Islet of Langerhans (tissue), 1 donor: ENCODE data around the gene CCDC178.

Source experiments
- FAIRE-seq: peaks from one replicate; lab custom pipeline; 2011; peaks lifted over from hg19 to GRCh38; lab: Jason Lieb, UNC

CCDC178 gene

DNA sequence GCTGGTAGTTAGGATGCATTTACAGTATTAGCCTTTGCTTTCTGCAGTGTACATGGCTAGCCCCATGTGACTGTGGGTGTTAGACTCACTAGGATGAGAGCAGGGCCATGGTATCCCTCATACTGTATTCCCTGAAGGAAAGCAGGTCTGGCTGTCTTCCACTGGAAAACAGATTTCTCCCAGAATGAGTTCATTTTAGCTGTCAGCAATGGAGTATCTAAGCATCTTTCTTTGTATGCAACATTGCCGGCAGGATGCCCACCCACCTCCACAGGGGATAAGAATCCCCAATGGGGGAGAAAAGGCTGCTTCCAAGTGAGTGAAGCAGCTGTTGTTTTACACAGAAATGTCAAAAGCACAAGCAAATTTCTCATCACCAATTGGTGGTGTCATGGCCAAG lies 525.0 kb downstream of the CCDC178 start:
- FAIRE-seq, result no peak

DNA sequence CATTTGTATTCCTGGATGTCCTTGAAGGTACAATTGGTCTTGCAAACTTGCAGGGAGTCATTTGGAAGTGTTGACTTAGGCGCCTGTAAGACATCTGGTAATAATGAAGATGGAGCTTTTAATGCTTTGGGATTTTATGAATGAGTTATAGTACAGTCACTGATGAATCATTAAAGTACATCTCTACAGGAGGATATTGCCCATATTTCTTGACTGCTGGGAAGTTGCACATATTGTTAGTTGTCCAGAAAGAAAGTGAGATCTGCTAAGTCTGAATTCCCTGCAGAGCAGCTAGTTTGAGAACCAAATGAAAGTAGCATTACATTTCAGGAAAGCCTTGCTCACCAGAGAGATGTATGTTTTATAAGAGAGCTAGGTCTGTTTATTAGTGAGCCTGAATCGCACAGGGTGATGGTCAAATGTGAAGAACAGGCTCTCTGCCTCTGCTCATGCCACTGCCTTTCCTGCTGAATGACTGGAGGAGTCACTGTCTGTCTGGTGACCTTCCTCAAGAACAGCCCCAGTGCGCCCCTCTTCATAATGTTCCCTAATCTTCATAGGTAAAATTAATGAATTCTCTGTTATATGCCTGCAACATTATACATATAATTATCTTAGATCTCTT lies 528.7 kb downstream of the CCDC178 start:
- FAIRE-seq, result no peak

DNA sequence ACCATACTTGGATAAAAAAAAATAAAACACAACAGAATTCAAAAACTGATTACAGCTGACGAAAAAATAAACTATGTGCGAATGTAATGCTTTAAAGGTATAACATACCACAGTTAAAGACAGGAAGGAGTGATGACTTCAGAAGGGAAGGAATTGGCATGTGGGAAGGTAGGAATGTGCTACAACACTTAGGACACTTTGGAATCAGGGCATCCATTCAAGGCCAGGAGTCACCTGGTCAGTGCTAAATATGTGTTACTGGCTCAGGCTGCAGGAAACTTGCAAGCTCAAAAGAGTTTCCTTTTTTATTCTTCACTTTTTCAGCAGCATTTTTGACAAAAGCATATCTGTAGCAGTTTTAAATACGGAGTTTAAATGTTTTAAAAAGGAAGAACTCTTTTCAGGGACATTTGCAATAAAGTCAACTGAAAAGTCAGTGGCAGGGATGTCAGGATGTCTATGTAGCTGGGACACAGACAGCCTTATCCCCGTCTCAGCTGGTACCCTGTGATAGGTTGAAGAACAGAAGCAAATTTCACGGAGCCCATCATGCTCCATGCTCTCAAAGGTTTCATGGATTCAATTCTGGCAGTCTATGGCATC lies 529.7 kb downstream of the CCDC178 start:
- FAIRE-seq, result no peak

DNA sequence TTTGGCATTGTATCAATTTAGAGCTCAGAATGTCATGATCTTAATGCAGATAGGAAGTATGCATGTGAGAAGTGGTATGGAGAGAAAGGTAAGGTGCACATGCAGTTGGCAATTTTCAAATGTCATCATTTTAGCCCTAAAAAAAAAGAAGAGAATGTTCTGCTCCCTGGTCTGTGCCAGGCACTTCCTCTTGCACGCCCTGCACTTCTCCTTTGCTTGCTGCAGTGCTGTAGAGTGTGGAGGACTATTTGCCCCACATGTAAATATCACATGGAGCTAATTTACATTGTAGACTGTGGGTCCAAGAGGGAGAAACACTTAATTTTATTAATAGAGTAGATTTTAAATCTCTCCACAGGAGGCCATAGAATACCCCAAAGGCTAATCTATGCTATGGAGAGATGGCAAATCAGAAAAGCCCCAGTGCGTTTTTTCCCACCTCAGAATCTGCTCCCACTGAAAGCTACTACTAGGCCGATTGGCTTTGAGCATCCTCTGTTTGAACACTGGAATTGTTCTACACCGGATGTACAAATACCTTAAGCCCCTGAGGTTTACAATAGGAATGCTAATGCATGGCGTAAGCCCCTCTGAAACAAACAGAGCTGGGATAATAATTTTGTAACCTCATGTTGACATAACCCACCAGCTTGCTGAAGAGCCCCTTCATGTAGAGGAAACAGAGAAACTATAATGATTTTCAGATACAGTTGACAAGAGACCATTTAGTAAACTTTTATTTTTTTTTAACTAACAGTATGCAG lies 530.5 kb downstream of the CCDC178 start:
- FAIRE-seq, result no peak

DNA sequence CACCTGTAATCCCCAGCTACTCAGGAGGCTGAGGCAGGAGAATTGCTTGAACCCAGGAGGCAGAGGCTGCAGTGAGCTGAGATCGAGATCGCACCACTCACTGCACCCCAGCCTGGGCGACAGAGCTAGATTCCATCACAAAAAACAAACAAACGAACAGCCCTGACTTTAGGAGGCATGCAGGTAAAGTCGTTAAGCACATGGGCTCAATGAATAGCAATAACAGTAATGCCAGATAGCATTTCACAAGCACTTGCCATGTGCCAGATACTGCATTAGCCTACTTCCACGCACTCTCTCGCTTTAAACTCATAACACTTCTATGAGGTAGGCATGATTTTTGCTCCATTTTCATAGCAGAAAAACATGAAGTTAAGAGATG lies 532.1 kb downstream of the CCDC178 start:
- no peak for FAIRE-seq

DNA sequence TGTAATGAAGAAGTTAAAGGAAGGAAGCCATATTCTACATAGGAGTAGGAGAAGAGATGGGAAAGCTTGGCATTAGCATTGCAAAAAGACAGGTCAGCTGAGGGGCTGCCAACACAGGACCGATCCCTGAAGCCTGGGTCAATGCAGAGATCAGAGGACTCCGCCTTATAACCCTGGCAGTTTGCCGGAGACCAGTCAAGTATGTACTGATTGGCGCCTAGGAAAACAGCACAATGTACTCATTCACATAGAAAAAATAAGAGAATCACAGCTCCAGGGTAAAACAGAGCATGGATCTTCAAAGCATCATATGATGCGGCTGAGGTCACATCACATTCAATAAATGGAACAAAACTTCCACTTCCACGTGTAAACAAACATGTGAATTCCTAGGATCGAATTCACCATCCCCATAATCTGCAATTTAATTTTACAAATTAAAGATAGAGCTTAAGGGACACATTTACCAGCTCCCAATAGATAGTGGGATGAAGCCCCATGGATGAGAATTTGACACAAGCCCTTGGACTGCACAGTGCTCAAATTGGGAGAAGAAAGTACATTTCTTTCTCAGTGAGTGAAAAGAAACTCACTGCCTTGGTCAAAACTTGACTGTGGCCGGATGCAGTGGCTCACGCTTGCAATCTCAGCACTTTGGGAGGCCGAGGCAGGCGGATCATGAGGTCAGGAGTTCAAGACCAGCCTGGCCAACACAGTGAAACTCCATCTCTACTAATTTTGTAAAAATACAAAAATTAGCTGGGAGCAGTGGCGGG lies 532.7 kb downstream of the CCDC178 start:
- no peak for FAIRE-seq

DNA sequence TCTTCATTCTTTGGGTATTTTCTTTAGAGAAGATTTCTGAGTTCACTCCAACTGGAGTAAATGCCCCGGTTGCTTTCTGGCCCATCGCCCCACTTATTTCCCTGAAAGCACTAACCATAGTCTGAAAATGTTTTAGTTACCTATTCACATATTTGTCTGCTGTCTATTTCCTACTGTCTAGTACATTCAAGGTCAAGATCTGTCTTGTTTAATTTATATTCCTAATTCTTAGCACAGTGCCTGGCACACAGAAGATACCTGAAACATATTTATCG lies 533.3 kb downstream of the CCDC178 start:
- no peak for FAIRE-seq

DNA sequence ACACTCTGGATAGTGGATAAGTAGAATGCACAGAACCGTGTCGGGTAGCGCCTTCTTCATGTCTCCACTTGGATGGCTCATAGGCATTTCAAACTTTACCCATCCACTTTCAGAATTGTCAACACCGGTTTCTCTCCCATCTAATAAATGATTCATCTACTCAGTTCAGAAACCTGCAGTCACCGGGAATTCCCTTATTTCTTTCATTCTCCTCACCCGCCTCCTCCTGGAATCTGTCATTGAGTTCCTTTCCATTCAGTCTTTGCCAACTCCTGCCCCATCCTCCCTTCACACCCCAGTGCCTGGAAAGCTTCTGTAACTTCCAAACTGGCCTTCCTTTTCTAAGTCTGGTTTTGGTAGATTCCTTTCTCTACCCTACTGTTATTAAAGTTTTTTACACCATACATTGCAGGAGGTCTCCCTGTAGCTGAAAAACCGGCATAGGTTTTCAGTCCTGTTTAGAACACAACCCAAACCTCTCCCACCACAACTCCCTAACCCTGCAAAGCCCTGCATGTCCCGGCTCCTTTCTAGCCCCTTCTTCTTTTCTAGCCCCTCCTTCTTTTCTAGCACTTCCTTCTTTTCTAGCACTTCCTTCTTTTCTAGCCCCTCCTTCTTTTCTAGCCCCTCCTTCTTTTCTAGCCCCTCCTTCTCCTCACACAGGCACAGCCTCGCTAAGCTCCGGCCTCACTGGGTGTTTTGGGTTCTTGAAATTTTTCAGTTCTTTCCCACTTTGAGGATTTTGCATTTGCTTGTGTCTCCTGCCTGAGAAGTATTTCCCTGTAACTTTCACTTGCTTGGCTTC lies 533.8 kb downstream of the CCDC178 start:
- no peak for FAIRE-seq

DNA sequence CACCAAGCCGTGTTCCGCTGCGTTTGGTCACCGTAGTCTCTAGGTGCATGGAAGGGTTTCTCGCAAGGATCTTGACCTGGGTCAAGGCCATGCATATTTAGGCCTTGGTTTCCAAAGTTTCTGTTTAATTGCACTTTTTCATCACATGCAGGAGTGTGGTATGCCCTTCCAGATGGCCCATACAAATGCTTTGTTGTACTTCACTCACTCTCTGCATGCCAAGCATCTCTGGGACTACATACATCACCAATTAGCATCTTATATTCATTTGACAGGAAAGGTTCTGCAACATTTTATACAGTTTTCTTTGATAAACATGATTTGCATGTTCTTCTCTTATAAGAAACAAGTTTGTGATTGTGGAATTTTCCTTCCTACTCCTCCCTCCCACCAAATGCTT lies 534.9 kb downstream of the CCDC178 start:
- no peak for FAIRE-seq

DNA sequence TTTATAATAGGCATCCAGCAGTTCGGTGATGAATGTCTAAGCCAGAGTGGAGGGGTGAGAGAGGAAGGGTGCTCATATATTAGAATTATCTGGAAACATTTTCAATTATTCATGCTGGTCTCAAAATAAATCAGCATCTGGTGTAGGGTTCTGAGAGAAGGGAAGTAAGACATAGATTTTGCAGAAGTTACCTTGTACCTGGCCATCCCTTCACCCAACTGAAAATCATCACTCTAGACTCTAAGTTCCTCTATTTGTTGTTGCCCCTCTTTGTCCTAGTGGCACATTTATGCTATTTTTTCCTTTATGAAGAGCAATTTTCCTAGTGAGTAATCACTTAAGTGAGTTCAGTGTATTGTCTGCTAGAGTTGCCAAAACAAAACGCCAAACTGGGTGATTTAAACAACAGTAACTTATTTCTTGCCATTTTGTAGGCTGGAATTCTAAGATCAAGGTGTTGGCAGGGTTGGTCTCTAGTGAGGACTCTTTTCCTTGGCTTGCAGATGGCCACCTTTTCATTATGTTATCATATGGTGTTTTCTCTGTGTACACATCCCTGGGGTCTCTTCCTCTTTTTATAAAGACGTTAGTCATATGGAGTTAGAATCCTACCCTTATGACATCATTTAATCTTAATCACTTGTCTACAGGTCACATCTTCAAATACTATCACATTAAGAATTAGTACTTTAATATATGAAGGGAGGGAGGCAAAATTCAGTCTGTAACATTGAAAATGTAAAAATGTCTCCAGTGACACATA lies 537.8 kb downstream of the CCDC178 start:
- no peak for FAIRE-seq

DNA sequence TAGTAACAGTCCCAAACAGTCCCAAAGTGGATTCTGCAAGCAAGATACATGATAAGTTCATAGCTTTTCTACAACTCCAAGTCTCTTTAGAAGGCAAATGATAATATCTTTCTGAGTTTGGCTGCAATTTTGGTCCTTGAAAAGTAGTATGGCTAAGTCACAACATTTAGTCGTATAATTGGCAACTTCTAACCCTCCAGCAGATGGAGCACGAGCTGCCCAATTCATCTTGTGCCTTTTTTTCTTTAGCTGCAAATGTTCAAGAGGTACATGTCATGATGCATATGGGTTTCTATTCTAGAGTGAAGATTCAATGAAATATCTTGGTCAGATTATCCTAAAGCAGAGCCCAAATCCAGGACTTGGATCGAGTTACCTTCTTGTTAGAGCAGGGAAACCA lies 540.7 kb downstream of the CCDC178 start:
- no peak for FAIRE-seq

DNA sequence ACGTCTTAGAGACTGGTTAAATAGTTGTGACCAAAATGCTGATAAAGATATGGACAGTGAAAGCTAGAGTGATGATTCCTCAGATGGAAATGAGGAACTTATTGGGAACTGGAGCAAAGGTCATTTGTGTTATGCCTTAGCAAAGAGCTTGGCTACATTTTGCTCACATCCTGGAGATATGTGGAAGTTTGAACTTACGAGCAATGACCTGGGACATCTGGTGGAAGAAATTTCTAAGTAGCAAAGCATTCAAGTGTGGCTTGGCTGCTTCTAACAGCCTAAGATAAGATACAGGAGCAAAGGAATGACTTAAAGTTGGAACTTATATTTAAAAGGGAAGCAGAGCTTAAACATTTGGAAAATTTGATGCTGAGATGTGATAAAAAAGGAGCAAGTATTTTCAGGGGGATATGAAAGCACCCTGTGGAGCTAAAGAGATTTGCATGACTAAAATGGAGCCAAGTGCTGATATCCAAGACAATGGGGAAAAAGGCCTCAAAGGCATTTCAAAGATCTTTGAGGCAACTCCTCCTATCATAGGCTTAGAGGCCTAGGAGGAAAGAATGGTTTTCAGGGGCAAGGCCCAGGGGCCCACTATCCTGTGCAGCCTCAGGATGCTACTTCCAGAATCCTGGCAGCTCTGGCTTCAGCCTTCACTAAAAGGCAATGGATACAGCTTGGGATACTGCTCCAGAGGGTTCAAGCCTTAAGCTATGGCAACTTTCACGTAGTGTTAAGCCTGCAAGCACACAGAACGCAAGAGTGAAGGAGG lies 543.6 kb downstream of the CCDC178 start:
- FAIRE-seq, result no peak

DNA sequence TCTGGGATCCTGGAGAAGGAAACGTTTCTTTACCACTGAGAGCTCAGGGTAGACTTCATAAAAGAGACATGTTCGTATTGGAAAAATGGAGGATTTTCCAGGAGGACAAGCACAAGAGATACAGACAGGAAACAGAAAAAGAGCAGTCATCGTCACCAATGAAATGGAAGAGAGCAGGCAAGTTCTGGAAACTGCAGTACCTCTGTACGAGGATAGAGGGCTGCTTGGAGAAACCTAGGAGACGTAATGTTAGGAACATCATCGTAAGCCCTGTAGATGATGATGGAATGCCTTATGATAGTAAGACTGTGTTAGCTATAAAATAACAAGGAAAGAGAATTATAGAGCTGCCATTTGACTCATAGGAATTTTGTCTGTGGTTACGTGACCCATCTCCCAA lies 546.6 kb downstream of the CCDC178 start:
- no peak for FAIRE-seq

DNA sequence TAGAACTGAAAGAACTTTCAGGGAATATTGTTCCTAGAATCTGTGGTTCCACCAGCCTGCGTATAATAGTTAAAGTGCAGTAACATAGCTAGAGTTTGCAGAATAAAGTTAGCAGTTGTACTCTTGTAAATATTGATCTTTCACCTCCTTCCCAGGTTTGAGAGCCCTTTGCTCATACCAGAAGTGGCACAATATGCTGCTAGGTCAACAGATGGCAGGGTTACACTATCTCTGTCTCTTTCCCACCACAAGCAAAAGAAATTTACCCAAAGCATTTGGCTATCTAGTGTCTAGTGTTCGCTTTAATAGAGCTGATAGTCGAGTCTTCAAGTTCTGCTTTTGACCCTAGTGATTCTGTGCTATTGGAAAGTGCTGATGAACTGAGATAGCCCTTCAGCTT lies 548.7 kb downstream of the CCDC178 start:
- FAIRE-seq, result no peak

DNA sequence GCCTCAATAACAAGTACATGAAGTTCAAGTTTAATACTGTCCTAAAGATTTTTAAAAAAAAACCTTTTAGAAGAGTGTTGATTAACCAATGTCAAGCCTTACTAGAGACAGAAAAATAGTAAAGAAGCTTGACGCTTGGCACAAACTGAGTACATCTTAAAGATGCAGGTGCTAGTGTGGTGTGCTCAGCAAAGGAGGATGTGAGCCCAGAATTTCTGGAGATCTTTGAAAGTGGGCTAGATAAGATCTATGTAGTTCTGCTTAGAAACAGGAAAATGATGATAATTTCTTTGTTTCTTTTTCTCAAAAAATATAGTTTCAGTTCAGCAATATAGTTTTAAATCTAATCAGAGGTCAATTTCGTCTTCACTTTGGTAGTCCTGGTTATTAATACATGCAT lies 549.4 kb downstream of the CCDC178 start:
- no peak for FAIRE-seq

DNA sequence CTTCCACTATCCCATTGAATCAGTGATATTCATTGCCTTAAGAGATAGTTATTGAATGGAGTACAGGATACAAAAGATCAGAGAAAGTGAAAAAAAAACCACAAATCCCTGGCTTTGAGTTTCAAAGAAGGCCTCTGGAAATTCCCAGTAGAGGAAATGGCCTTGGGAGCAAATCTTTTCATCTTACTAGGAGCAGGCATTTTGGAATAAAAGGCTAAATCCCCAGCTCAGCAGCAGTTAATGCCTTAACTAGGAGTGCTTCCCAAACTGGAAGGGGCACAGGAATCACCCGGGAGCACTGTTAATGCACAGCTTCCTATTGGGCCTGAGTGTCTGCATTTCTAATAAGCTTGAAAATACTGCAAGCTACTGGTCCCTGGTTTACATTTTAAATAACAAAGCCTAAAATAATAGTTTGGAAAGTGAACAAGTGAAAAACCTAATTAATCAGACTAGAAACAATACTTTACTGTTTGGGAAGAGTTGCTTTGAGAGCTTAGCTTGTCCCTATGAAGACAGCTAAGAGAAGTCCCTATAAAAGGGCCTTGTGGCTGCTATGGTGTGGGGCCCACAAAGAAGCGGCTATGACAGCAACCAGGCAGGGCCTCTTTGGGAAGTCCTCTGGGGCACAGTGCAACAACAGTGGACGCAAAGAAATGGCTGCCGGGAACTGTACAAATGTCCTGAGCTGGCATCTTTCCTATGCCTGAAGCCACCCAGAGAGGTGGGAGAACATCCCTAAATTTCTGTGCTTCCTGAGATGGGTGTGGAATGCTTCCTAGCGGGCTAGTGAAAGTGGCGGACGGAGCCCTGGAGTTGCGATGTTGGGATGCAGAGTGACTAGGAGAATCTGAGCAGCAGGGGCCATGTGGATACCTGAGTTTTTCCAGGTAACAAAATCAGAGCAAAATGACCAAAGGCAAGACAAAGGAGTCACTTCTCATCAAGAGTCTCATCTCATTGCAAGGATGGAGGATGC lies 550.6 kb downstream of the CCDC178 start:
- FAIRE-seq, result no peak

DNA sequence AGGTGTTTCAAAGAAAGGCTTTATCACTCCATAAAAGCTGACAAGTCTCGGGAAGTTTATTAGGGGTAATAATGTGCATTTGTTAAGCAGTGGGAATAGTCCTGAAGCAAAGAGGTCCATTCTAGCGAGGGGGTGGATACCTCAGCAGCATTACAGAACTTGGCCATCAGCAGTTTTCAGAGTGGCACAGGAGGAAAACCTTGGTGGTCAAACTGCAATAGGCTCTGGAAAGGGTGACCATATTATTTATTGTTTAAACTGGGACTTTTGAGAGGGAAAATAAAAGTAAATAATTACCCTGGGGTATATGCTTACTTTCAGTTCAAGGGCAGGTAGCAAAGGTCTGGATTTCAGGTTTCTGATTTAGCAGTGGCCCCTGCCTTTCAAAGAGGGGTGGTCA lies 552.2 kb downstream of the CCDC178 start:
- FAIRE-seq, result no peak
